GM12892 (cell line): ENCODE data around the gene ZBTB7C.

ENCODE experiments used
- POLR2A ChIP-seq: IDR thresholded peaks from 2 replicates; pipeline ENCODE4 v1.6.1; 2011; ENCODE audit warnings: low read depth, low read length, control low read depth
- TAF1 ChIP-seq: IDR thresholded peaks from 2 replicates; pipeline ENCODE4 v1.6.1; 2011; ENCODE audit warnings: low read depth, mild to moderate bottlenecking, control low read depth, low read length, borderline replicate concordance

- TF ChIP-seq TAF1 = no peak
- TF ChIP-seq POLR2A = no peak
These were observed 408.5 kb downstream of the ZBTB7C start for GRCh38 chr18:48000701-48001100.
